Liver (tissue), 9 donors: Measurements from ENCODE around the gene HOMER3. TPM values are rescaled to one million over a fixed set of nuclear protein-coding genes. Genes with fewer than 3 reads are reported as not detected.

Source experiments
- DNase-seq: peaks from one replicate; pipeline ENCODE4 v3.0.0-alpha.2; 2017; ENCODE audit warnings: low spot score
- H3K27ac ChIP-seq, 2 donors: one replicate each; pipeline ENCODE4 v1.7.0; 2013; ENCODE audit warnings: inconsistent platforms in 2 of 2, low read length in 2 of 2, control low read depth in 1 of 2, low read depth in 1 of 2, mild to moderate bottlenecking in 1 of 2
- H3K27me3 ChIP-seq, 4 donors: one replicate each; pipeline versions ENCODE4 v1.6.1 to v1.7.0; 2013; ENCODE audit warnings: low read length in 3 of 4, inconsistent platforms in 1 of 4, mild to moderate bottlenecking in 1 of 4, moderate library complexity in 1 of 4; ENCODE audit not compliant: control insufficient read depth in 4 of 4, insufficient read depth in 4 of 4
- H3K36me3 ChIP-seq, 4 donors: one replicate each; pipeline versions ENCODE4 v1.6.1 to v1.7.0; 2013; ENCODE audit warnings: low read length in 3 of 4, mild to moderate bottlenecking in 3 of 4, low read depth in 1 of 4, moderate library complexity in 1 of 4; ENCODE audit not compliant: control insufficient read depth in 4 of 4, insufficient read depth in 3 of 4
- H3K4me1 ChIP-seq, 4 donors: one replicate each; pipeline versions ENCODE4 v1.6.1 to v1.7.0; 2013; ENCODE audit warnings: low read length in 3 of 4, mild to moderate bottlenecking in 3 of 4, moderate library complexity in 1 of 4; ENCODE audit not compliant: control insufficient read depth in 4 of 4, insufficient read depth in 4 of 4
- H3K4me3 ChIP-seq, 3 donors: one replicate each; pipeline versions ENCODE4 v1.6.1 to v1.7.0; 2013; ENCODE audit warnings: low read length in 3 of 3, control low read depth in 1 of 3, low read depth in 1 of 3, mild to moderate bottlenecking in 1 of 3
- H3K9ac ChIP-seq, 2 donors: one replicate each; pipeline ENCODE4 v1.7.0; 2013; ENCODE audit warnings: low read length in 2 of 2, mild to moderate bottlenecking in 2 of 2, moderate library complexity in 2 of 2, control low read depth in 1 of 2, low read depth in 1 of 2
- H3K9me3 ChIP-seq, 4 donors: one replicate each; pipeline versions ENCODE4 v1.6.1 to v1.7.0; 2013; ENCODE audit warnings: low read length in 3 of 4; ENCODE audit not compliant: control insufficient read depth in 4 of 4
- ATF3 ChIP-seq: IDR thresholded peaks from 2 replicates; pipeline ENCODE4 v1.6.1; 2016; ENCODE audit warnings: antibody characterized with exemption
- CTCF ChIP-seq: fragments of 150-350 bp; IDR thresholded peaks from 2 replicates; pipeline ENCODE4 v1.5.1; 2017; ENCODE audit warnings: improper control_type of control experiment, low read depth, low read length; ENCODE audit not compliant: missing input control
- EGR1 ChIP-seq, 2 donors: IDR thresholded peaks; 2 replicates each; pipeline ENCODE4 v1.6.1; 2016 to 2018; ENCODE audit warnings: antibody characterized with exemption in 2 of 2, low read depth in 2 of 2
- FOXA1 ChIP-seq: IDR thresholded peaks from 2 replicates; pipeline ENCODE4 v1.6.1; 2016; ENCODE audit warnings: antibody characterized with exemption
- FOXA2 ChIP-seq: IDR thresholded peaks from 2 replicates; pipeline ENCODE4 v1.6.1; 2016; ENCODE audit warnings: antibody characterized with exemption
- GABPA ChIP-seq, 2 donors: IDR thresholded peaks in 1 of 2; conservative IDR thresholded peaks in 1 of 2; 2 replicates each; pipeline ENCODE4 v1.6.1; 2016; ENCODE audit warnings: antibody characterized with exemption in 2 of 2, mild to moderate bottlenecking in 1 of 2, moderate library complexity in 1 of 2
- HNF4A ChIP-seq, 2 donors: conservative IDR thresholded peaks; 2 replicates each; pipeline ENCODE4 v1.6.1; 2016; ENCODE audit warnings: antibody characterized with exemption in 2 of 2, mild to moderate bottlenecking in 2 of 2
- HNF4G ChIP-seq: IDR thresholded peaks from 2 replicates; pipeline ENCODE4 v1.6.1; 2016; ENCODE audit warnings: antibody characterized with exemption
- JUND ChIP-seq, 2 donors: IDR thresholded peaks; 2 replicates each; pipeline ENCODE4 v1.6.1; 2016; ENCODE audit warnings: antibody characterized with exemption in 2 of 2
- MAX ChIP-seq: IDR thresholded peaks from 2 replicates; pipeline ENCODE4 v1.6.1; 2016; ENCODE audit warnings: antibody characterized with exemption
- NR2F2 ChIP-seq: IDR thresholded peaks from 2 replicates; pipeline ENCODE4 v1.6.1; 2016; ENCODE audit warnings: antibody characterized with exemption
- RAD21 ChIP-seq, 2 donors: IDR thresholded peaks; 2 replicates each; pipeline ENCODE4 v1.6.1; 2016; ENCODE audit warnings: antibody characterized with exemption in 2 of 2, mild to moderate bottlenecking in 2 of 2
- REST ChIP-seq: IDR thresholded peaks from 2 replicates; pipeline ENCODE4 v1.6.1; 2016; ENCODE audit warnings: antibody characterized with exemption, mild to moderate bottlenecking
- RXRA ChIP-seq, 2 donors: IDR thresholded peaks; 2 replicates each; pipeline ENCODE4 v1.6.1; 2017 to 2018; ENCODE audit warnings: antibody characterized with exemption in 2 of 2, mild to moderate bottlenecking in 1 of 2
- SP1 ChIP-seq: IDR thresholded peaks from 2 replicates; pipeline ENCODE4 v1.6.1; 2018; ENCODE audit warnings: antibody characterized with exemption, mild to moderate bottlenecking
- TAF1 ChIP-seq: conservative IDR thresholded peaks from 2 replicates; pipeline ENCODE4 v1.6.1; 2016; ENCODE audit warnings: antibody characterized with exemption, mild to moderate bottlenecking
- YY1 ChIP-seq: IDR thresholded peaks from 2 replicates; pipeline ENCODE4 v1.6.1; 2016; ENCODE audit warnings: antibody characterized with exemption, mild to moderate bottlenecking
- ZBTB33 ChIP-seq: IDR thresholded peaks from 2 replicates; pipeline ENCODE4 v1.6.1; 2016; ENCODE audit warnings: antibody characterized with exemption
- WGBS: extraction: QIAGEN DNeasy Blood & Tissue Kit; methylation state at CpG from one replicate; pipeline ENCODE4 v1.1.7; 2013; 5-methylcytosine and 5-hydroxymethylcytosine counted together
- polyA plus RNA-seq, 2 donors: library from polyadenylated mRNA; stranded (reverse) in 1 of 2; unstranded in 1 of 2; fragments of 200-250 nt in 1 of 2; fragments of >200 nt in 1 of 2; fragmentation: Nextera tagmentation in 1 of 2; extraction: Ambion mirVana in 1 of 2; gene quantifications; one replicate each; pipeline versions ENCODE4 v1.2.1 to v1.2.3, GENCODE V29; 2013 to 2015
- total RNA-seq, 2 donors: library from RNA; depleted of rRNA; stranded (reverse); fragments of >200 nt; gene quantifications; one replicate each; pipeline ENCODE4 v1.2.3, GENCODE V29; 2014
- donor health status: healthy.
- donor health status: healthy.
- donor health status: healthy.
- donor health status: healthy.
- donor health status: healthy.

Gene HOMER3
- total and polyA plus RNA-seq, 4 donors: 0.18 to 5.4 (median 3.5) TPM

- Histone ChIP-seq H3K27ac (no peak overlapping the region), H3K27me3 (peaks cover 0 to 5% (median 0%) of the 10 kb centered on the region in 4 donors), H3K4me1 (peaks cover 2 to 16% (median 10%) of the 10 kb centered on the region in 4 donors), H3K4me3 (no peak overlapping the region), H3K9ac (no peak overlapping the region), H3K9me3 (no peaks in the 10 kb centered on the region), H3K36me3 (no peaks in the 10 kb centered on the region)
- TF ChIP-seq EGR1 (IDR thresholded peaks at IDR 0.05; ENCODE audit: low read depth in 2 of 2): no peak
- TF ChIP-seq JUND (IDR thresholded peaks at IDR 0.05): no peak
- TF ChIP-seq GABPA (IDR thresholded peaks at IDR 0.05 in 1 of 2, conservative IDR thresholded peaks at IDR 0.05 in 1 of 2): no peak
- TF ChIP-seq CTCF: no peak
- TF ChIP-seq RAD21 (IDR thresholded peaks at IDR 0.05): no peak
- no peak for TF ChIP-seq NR2F2
- TF ChIP-seq ZBTB33: no peak
- TF ChIP-seq ATF3: no peak
- no peak for TF ChIP-seq HNF4G
- TF ChIP-seq YY1: no peak
- no peak for TF ChIP-seq RXRA (IDR thresholded peaks at IDR 0.05)
- TF ChIP-seq FOXA2: no peak
- no peak for TF ChIP-seq MAX
- no peak for TF ChIP-seq SP1
- TF ChIP-seq REST: no peak
- TF ChIP-seq TAF1: no peak
- no peak for TF ChIP-seq HNF4A (conservative IDR thresholded peaks at IDR 0.05)
- no peak for TF ChIP-seq FOXA1
- WGBS: 63% methylated on average over 18 of the region's 18 CpGs
- DNase-seq: no peak
Measured at GRCh38 chr19:18893587-18894253, 47.3 kb downstream of the HOMER3 start.
